HepG2 (cell line): Measurements from ENCODE around the gene AIMP2. TPM values are rescaled to one million over a fixed set of nuclear protein-coding genes. Genes with fewer than 3 reads are reported as not detected.

Experiments
- AHDC1 ChIP-seq: sonication (generic); formaldehyde crosslinking; IDR thresholded peaks from 2 replicates; pipeline ENCODE4 v1.5.1; 2020; ENCODE audit warnings: mild to moderate bottlenecking, missing genetic modification reagents, borderline replicate concordance
- ARNTL ChIP-seq: sonication (generic); formaldehyde crosslinking; IDR thresholded peaks from 2 replicates; pipeline ENCODE4 v1.4.0; 2020; ENCODE audit warnings: mild to moderate bottlenecking, missing genetic modification reagents
- CERS6 ChIP-seq: sonication (generic); formaldehyde crosslinking; IDR thresholded peaks from 2 replicates; pipeline ENCODE4 v1.5.0; 2020; ENCODE audit warnings: missing genetic modification reagents
- ELK4 ChIP-seq: sonication (generic); formaldehyde crosslinking; IDR thresholded peaks from 2 replicates; pipeline ENCODE4 v1.9.0; 2021; ENCODE audit warnings: missing genetic modification reagents, borderline replicate concordance
- HIC2 ChIP-seq: sonication (generic); formaldehyde crosslinking; IDR thresholded peaks from 2 replicates; pipeline ENCODE4 v1.9.0; 2022; ENCODE audit warnings: low read depth, missing genetic modification reagents
- JARID2 ChIP-seq: sonication (generic); formaldehyde crosslinking; IDR thresholded peaks from 2 replicates; pipeline ENCODE4 v1.8.1; 2023; ENCODE audit warnings: missing genetic modification reagents, inconsistent platforms; ENCODE audit not compliant: insufficient replicate concordance
- JUNB ChIP-seq: sonication (generic); formaldehyde crosslinking; IDR thresholded peaks from 2 replicates; pipeline ENCODE4 v1.8.0; 2022; ENCODE audit warnings: missing genetic modification reagents, mild to moderate bottlenecking, borderline replicate concordance
- KAT7 ChIP-seq: IDR thresholded peaks from 2 replicates; pipeline ENCODE4 v1.6.1; 2018; ENCODE audit warnings: borderline replicate concordance, missing compliant biosample characterization
- RBFOX2 ChIP-seq: fragments of 200-400 bp; formaldehyde crosslinking; IDR thresholded peaks from 2 replicates; pipeline ENCODE4 v1.6.1; 2017; ENCODE audit warnings: low read depth, mild to moderate bottlenecking, low read length
- RFX1 ChIP-seq: fragments of 450-650 bp; IDR thresholded peaks from 2 replicates; pipeline ENCODE4 v1.6.1; 2017
- SOX5 ChIP-seq: IDR thresholded peaks from 2 replicates; pipeline ENCODE4 v1.6.1; 2016; ENCODE audit warnings: borderline replicate concordance
- SP1 ChIP-seq, 2 experiments: fragments of 450-650 bp in 1 of 2; sonication (generic) in 1 of 2; formaldehyde crosslinking in 1 of 2; IDR thresholded peaks; 2 replicates each; pipeline versions ENCODE4 v1.4.0 to v1.6.1; 2016 to 2020; ENCODE audit warnings: missing genetic modification reagents in 1 of 2
- ZNF138 ChIP-seq: sonication (generic); formaldehyde crosslinking; IDR thresholded peaks from 2 replicates; pipeline ENCODE4 v1.5.0; 2020; ENCODE audit warnings: mild to moderate bottlenecking, low read depth, missing genetic modification reagents
- ZNF160 ChIP-seq: sonication (generic); formaldehyde crosslinking; IDR thresholded peaks from 2 replicates; pipeline ENCODE4 v1.8.0; 2022; ENCODE audit warnings: mild to moderate bottlenecking, inconsistent platforms, missing genetic modification reagents
- ZNF205 ChIP-seq: IDR thresholded peaks from 2 replicates; pipeline ENCODE4 v1.6.1; 2018; ENCODE audit warnings: missing biosample characterization, missing genetic modification reagents
- ZNF546 ChIP-seq: sonication (generic); formaldehyde crosslinking; conservative IDR thresholded peaks from 2 replicates; pipeline ENCODE4 v1.8.1; 2023; ENCODE audit warnings: mild to moderate bottlenecking, missing genetic modification reagents
- ZNF569 ChIP-seq: sonication (generic); formaldehyde crosslinking; IDR thresholded peaks from 2 replicates; pipeline ENCODE4 v1.5.0; 2020; ENCODE audit warnings: mild to moderate bottlenecking, missing genetic modification reagents, moderate library complexity, borderline replicate concordance
- ZNF570 ChIP-seq: sonication (generic); formaldehyde crosslinking; IDR thresholded peaks from 2 replicates; pipeline ENCODE4 v1.4.0; 2020; ENCODE audit warnings: mild to moderate bottlenecking, missing genetic modification reagents, borderline replicate concordance
- polyA plus RNA-seq, 8 experiments: library from polyadenylated mRNA; depleted of rRNA in 3 of 8; stranded (reverse) in 7 of 8; unstranded in 1 of 8; fragments of >200 nt; fragmentation: Illumina TruSeq in 4 of 8; extraction: Trizol in 4 of 8; gene quantifications; 2 replicates each; pipeline versions ENCODE4 v1.2.1 to v1.2.3, GENCODE V29; 2011 to 2016; ENCODE audit warnings: low read depth in 4 of 8, missing spikeins in 1 of 8, mixed read lengths in 1 of 8; ENCODE audit not compliant: insufficient read depth in 1 of 8
- total RNA-seq, 5 experiments: library from RNA; depleted of rRNA; stranded (reverse); fragments of >200 nt; fragmentation: Illumina TruSeq; extraction: Trizol; gene quantifications; 2 replicates each; pipeline ENCODE4 v1.2.3, GENCODE V29; 2016; ENCODE audit warnings: low read depth in 1 of 5

Gene AIMP2
- total and polyA plus RNA-seq, 2 of the 13 experiments (the other 11 are each of a cell fraction or from before 2014, with no cell fraction given) = 38.2 to 84.9 TPM

GRCh38 chr7:6008668-6009611 lies at the start of gene AIMP2, which contains the start of gene PMS2 (continued):
- TF ChIP-seq AHDC1 (peak; percentile 87), RFX1 (no peak), ZNF570 (CRISPR knock-in tag) (peak; percentile 99), JARID2 (CRISPR knock-in tag) (peak; percentile 95), SP1 (IDR thresholded peaks at IDR 0.05) (no peak), SP1 (CRISPR knock-in tag; IDR thresholded peaks at IDR 0.05) (peak; percentile 86), ZNF205 (CRISPR knock-in tag) (peak; percentile 67; the same call in 1 of the 2 replicates), ARNTL (peak; percentile 98), JUNB (CRISPR knock-in tag) (peak; percentile 89; the same call in 1 of the 2 replicates), ZNF138 (CRISPR knock-in tag) (peak; percentile 99), ZNF569 (CRISPR knock-in tag) (peak; percentile 97; the same call in 1 of the 2 replicates), CERS6 (CRISPR knock-in tag) (peak; percentile 98), ZNF160 (CRISPR knock-in tag) (peak; percentile 96; the same call in 1 of the 2 replicates), HIC2 (CRISPR knock-in tag) (peak; percentile 86), KAT7 (CRISPR knock-in tag) (peak; percentile 90; the same call in 1 of the 2 replicates), SOX5 (CRISPR knock-in tag) (peak; percentile 61), RBFOX2 (peak; percentile 95), ZNF546 (CRISPR knock-in tag) (peak; percentile 100), ELK4 (peak; percentile 41; the same call in 1 of the 2 replicates)
